NCI-H2081 treated with DMSO at 0.1 percent for 48 hours (cell line): ENCODE results near the gene DCP1B.

Experiments
- DNase-seq: peaks from one replicate; lab custom pipeline; 2025; lab: John Stamatoyannopoulos, UW

Gene DCP1B

DNA sequence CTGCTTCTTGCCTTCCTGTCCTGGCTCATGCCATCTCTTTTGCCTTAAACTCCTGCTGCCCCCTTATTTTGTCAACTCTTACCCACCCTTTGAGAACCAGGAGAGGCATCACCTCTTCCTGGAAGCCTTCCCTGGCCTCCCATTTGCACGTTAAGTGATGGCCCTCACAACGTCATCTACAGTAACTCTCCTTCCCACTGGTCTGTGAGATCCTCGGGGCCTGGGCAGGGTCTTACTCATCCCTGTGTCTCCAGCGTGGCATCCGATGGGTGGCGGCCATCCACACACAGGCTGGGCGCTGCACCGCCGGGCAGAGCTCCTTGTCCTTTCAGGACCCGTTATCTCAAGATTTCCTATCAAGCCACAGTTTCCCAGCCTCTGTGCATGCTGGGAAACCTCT is 69.0 kb downstream of the DCP1B start:
- DNase-seq, result no peak

DNA sequence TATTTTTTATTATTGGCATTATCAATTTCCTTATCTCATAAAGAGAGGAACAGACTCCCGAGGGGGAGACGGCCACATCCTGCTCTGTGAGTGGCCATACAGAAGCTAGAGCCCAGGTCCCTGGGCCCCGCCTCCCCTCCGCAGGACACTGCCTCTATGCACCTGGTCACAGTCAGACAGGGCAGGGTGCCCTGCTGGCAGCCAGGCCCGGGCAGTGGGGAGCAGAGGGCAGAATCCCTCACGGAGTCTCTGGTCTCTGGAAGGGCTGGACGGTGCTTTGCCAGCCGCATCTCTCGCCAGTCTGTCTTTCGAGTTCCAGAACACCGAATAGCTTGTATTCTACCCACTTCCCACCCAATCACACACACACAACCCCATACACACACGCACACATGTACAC is 69.4 kb downstream of the DCP1B start:
- DNase-seq, result no peak

DNA sequence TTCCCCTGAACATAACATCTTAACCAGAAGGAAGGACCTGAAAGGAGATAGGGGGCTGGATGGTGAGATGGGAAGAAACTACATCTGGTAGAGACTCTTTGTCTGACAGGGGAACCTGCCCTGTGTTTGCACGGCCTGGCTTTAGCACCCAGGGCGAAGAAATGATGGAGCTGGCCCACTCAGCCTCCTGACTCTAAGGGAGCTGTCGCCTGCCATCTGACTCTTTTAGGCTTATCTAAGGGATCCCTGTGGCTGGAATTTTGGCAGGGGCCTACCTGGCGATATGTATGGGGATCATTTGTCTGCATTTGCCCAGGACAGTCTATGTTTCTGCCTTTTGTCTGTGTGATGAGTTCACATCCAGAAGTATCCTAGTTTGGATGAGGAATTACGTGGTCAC is 70.2 kb downstream of the DCP1B start:
- no peak for DNase-seq

DNA sequence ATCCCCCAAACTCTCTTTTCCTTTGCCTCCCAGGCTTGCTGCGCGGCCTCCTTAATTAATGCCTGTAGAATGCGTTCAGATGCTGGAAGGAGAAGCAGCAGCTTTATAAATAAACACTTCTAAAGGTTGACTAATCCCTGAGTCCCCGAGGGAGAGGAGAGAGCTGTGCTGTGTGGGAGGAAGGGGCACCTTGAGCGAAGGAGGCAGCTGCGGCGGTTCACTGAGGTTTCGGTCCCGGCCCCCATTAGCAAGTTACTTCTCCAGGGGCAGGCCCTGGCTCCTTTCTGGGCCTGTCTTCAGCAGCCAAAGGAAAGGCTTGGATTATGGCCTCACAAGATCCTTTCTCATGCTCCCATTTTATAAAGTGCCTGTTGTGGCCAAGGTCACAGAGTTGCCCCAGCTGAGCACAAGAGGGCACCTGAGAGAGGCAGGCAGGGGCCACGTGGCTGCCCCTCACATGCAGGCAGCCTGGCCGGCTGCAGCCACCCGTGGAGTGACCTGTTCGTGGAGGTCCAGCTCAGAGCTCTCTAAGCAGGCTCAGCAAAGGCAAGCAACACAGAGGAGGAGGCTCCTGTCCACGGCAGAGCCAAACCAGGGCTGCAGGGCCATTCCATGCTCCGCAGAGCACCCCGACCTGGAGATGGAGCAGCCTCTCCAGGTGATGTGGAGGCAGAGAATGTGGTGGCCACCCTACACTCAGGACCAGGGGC is 70.8 kb downstream of the DCP1B start:
- no peak for DNase-seq

DNA sequence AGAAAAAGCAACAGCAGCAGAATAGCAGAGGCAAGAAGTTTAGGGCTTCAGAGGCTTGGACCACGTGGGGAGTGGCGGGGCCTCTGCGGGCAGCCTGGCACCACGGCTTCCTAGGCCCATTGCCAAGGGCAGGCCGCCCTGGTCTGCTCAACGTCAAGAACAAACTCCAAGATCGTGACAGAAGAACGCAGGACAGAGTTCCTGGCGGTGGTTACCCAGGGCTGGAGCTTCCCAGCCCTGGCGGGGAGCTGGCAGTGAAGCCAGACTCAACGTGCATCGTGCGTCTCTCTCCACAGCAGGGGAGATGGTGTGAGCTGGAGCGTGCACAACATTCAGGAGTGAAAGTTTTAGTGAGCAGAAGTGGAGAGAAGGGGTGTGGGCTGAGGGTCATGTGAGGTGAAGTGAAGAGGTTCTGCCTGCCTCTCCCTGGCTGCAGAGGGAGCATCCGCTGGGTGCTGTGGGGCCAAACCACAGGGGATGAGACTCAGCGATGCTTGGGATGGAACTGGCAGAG is 71.9 kb downstream of the DCP1B start:
- no peak for DNase-seq

DNA sequence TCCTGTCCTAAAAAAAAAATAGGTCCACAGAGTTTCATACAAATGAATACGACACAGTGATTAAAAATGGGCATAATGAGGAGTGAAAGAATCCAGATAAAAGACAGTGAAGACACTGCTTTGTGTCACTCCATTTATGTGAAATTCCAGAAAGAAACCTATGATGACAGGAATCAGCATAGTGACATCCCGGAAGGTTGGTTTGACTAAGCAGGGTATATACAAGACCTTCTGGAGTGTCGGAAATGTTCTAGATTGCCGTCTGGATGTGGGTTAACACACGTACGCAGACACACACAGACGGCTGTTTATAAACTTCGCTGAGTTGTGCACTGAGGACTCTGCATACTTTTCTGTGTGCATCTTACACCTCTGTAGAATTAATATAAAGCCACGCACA is 72.6 kb downstream of the DCP1B start:
- no peak for DNase-seq

DNA sequence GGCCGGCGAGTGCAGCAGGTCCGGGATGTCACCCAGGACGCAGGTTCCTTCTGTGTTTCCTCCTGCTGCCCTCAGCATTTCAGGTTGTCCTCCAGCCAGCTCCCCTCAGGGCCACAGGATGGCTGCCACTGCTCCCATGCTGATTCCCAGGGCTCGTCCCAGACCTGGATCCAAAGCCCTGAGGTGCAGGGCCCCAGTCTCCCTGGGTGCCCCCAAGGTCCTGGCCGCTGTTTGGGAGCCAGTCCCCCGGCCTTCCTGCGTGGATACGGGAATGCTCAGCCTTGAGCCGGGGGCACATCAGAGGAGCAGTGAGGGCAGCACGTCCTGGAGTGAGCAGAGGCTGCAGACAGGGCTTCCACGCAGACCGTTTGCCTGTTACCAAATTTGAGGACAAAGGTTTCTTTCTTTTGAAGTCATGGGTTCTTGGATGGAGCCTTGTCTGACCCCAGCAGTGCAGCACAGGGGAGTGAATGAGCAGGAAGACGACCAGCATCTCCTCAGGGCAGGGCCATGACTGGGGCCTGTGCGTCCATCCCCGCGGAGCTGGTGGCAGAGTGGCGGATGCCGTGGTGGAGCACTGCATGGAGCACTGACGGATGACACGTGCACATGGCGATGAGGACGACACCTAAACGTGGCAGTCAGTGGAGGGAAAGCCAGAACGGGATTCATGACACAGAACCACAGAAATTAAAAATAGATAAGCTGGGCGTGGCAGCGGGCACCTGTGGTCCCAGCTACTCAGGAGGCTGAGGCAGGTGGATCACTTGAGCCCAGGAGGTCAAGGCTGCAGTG is 73.3 kb downstream of the DCP1B start:
- DNase-seq, result no peak

DNA sequence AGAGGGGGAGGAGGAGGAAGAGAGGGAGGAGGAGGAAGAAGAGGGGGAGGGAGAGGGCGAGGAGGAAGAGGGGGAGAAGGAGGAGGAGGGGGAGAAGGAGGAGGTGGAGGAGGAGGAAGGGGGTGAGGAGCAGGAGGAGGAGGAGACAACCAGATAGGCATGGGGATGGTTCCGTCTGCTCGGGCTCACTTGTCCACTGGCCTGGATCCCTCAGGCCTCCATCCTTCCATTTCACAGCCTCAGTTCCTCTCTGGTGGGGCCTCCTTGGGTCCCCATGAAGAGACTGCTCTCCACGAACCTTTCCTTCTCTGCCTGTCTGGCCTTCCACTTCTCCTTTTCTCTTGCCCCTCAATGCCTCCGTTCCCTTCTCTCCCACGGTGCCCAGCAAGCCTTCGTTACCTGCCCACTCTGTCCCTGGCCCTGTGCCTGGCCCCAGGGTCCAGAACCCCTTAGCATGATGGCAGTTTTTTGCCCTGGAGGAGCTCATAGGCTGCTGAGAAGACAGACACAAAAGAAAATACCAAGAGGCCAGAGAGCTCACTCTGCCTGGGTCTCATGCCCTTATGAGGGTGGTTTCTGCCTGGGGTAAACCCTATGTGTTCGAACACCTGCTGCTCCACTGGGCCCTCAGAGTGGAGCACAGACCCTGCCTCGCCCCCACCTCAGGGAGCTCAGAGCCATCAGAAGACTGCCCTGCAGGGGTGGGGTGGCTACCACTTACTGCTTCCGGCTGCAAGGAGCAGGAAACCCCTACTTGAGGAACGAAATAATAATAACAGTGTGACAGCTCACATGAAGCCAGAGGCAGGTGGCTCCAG is 74.1 kb downstream of the DCP1B start:
- no peak for DNase-seq

DNA sequence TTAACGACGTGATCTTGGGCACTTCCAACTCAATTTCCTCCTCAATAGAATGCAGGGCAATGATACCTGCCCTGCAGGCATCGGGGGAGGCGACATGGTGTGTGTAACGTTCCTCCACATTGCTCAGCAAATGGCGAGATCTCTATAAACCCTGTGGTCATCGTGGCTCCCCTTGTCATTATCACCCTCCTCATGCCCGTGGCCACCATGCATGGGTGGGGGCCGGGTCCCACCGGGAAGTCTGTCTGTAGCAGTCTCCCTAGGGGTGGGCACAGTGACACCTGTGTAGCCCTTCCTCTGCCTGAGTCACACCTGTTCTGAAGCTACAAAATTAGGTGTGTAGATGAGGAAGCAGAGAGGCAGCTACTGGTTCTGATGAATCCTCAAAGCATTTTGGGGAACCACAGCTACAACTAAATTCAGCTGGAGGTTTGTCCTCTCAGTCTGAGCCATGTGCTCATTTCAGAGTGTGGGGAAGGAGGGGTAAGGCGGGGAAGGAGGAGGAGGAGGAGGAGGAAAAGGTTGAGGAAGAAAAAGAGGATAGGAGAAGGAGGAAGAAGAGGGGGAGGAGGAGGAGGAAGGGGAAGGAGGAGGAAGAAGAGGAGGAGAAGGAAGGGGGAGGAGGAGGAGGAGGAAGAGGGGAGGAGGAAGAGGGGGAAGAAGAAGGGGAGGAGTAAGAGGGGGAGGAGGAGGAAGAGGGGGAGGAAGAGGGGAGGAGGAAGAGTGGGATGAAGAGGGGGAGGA is 74.8 kb downstream of the DCP1B start:
- DNase-seq, result no peak

DNA sequence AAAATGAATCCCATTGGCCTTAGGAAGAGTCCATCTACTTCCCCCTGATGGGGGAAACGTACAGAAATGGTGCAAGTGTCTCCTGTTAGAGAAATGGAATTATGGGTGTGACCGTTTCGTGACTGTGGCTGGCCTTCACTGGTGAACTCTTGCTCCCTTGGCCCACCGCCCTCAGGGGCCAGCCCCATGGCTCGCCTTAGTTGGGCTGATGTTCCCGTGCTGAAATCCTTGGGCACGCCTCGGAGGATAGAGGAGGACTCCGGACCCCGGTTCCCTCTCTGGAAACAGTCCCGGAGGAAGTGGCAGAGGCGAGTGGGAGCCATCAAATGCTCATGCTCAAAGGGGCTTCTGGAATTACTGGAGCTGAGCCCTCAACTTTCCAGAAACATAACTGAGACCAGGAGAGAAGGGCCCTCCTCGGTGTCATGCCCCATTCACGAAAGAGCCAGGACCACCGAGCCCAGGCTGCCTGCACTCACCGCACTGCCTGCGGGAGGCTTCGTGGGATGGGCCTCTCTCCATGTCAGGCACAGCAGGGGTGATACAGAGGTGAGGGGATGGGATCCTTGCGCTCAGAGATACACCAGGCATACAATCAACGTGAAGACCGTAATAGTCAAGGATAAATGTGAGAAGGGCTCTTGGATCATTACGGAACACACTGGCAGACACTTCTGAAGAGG is 75.7 kb downstream of the DCP1B start:
- DNase-seq, result no peak

DNA sequence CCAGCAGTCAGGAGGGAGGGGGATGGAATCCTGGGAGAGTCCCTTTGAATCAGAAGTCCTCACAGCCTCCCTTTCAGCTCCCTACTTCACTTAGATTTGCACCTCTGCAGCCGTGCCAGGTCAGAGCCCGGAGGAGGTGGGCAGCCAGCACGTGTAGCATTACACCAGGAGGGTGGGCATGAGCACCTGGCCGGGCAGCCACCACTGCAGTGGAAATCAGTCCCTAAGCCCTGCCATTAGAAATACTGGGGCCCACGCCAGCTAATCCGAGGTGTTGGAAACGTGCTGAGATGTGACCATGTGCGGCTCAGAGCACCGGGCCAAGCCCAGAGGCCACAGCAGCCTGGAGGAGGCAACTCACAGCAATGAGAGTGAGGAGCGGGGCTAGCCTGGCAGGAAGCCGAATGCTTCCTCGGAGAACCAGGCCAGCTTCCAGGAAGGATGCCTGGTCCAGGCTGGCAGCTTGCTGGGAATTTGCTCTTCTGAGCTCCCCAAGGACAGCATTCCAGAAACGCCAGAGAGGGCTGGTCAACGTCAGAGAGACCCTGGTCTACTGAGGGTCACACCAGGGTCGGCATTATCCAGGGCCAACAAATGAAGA is 76.4 kb downstream of the DCP1B start:
- DNase-seq, result no peak

DNA sequence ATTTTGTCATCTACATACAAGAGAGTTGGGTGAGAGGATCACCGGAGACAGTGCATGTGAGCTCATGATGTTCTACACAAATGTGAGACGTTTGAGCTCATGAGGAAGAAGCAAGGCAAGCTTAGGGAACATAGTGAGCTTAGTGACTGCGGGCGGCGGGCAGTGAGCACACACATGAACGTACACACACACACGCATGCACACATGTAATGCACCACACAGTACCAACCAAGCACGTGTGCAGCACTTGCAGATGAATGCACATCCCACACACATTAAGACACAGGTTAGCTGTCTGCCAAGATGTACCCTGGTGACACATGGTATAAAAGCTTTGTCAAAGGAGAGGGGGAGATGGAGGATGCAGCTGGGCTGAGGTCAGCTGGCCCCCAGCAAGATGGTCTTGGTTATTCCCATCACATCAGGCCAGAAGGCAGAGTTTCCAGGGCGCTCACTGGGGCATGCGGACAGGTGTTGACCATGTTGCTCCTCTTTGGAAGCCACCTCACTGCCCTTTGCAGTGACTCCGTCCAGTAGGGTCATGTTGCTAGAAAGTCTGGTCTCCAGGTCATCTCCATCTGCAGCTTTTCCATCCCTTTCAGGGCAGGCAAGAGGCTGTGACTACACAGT is 77.1 kb downstream of the DCP1B start:
- DNase-seq, result no peak

DNA sequence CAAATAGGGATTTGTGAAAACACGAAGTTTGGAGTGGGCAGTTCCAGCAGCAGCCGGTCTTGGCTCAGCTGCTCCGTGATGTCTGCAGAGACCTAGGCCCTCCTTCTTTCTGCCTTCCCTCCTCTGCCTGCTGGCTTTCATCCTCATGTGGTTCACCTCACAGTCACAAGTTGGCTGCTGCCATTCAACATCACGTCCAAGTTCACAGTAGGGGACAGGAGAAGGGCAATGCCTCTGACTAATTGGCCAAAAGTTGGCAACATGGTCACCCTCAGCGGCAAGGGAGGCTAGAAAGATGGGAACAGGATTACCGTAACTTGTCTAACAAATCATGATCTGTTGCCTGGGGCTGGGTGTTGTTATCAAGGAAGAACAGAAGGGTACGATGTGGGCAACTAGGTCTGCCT is 78.0 kb downstream of the DCP1B start:
- no peak for DNase-seq

DNA sequence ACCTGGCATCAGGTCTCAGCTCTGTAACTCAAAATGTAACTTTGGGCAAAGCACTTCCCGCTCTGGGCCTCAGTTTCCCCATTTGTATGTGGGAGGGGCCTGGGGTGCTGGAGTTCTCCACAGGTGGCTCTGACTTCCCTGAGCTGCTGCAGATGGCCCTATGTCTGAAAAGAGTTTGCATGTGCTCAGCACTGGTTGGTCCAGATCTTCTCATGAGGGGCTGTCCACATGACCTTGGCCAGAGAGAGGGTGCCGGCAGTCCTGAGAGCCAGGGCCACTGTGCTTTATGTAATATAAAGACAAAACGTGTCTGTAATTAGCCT is 78.6 kb downstream of the DCP1B start:
- DNase-seq, result no peak

DNA sequence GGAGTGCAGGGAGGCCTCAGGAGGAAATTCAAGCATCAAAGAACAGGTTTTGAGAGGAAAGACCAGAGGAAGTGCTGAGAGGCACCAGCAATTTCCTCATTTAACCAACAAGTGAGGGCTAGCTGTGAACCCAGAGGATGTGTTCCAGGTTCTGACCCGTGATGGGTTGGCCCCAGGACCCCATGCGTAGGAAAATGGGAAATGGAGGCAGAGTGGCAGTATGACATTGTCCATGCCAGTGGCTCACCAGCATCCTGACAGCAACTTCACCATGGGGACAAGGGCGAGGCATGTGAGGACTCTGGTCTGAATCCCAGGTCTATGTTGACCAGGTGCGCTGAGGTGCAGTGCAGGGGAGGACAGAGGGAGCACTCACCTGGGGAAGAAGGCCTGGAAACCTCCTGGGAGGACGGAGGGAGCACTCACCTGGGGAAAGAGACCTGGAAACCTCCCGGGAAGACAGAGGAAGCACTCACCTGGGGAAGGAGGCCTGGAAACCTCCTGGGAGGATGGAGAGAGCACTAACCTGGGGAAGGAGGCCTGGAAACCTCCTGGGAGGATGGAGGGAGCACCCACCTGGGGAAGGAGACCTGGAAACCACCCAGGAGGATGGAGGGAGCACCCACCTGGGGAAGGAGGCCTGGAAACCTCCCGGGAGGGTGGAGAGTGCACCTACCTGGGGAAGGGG is 79.1 kb downstream of the DCP1B start:
- no peak for DNase-seq

DNA sequence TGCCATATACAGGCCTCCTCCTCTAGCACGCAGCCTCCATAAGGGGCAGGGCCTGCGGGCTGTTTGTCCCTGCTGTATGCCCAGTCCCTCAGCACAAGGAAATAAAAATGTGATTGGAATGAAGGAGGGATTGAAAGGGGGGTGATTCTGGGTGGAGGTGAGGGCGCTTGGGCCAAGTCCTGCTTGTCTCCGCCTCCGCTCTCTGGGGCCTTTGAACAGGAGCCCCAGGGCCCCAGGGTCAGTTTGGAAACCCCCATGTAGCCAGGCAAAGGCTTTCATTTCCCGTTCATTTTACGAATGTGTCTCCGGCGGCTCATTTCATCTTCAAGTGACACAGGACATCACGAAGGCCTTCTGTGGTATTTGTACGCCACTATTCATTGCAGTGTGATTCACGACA is 81.3 kb downstream of the DCP1B start:
- DNase-seq, result no peak

DNA sequence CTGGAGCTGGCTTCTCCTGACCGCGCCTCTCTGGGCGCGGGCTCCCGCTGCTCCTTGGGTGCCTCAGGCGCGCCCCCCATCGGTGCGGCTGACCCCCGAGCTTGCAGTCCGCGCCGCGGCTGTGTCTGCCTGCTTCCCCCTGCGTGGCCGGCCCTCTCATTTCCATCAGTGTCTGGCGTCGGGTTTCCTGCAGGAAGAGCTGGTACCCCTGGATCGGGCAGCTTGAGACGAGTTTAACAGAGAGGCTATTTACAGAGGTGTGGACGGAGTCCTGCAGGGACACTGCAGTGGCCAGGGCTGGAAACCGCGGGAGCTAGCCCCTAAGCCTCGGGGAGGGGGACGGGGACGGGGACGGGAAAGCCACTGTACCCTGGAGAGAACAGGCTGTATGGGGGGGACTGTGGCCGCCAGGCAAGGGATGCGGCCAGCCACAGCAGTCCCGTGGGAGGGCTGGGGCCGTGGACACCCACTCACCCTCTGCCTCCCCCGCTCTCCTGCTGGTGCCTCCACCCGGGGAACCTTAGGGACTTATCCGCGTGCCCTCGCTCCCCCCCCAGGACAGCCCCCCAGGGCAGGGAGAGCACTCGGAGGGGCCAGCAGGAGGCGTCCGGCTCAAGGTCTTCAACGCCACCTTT is 82.1 kb downstream of the DCP1B start:
- DNase-seq, result no peak

DNA sequence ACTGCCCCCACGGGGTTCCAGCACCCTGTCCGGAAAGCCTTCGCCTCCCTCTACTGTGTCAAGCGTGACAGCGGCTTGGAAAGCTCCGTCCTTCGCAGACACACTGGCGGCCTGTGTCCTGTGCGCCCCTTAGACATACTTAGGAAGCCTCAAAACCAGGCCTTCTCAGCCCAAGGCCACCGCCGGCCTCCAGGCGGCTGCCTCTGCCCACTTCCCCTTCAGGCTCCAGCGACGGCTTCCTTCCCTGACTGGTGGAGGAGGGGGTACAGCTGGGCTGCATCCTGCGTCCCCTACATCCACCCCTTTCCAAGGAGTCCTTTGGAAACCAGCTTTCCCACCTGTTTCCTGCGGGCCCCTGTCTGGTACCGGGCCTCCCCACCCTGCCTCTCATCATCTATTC is 83.3 kb downstream of the DCP1B start:
- no peak for DNase-seq

DNA sequence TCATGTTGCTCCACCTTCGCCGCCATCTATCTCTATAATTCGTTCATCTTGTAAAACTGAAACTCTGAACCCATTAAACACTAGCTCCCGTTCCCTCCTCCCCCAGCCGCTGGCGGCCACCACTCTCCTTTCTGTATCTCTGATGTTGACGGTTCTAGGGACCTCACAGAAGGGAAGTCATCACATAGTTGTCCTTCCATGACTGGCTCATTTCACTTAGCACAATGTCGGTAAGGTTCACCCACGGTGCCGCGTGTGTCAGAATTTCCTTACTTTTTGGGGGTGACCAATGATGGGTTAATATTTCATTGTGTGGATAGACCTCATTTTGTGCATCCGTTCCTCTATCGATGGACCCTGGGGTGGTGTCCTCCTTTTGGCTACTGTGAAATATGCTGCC is 83.8 kb downstream of the DCP1B start:
- DNase-seq, result no peak

DNA sequence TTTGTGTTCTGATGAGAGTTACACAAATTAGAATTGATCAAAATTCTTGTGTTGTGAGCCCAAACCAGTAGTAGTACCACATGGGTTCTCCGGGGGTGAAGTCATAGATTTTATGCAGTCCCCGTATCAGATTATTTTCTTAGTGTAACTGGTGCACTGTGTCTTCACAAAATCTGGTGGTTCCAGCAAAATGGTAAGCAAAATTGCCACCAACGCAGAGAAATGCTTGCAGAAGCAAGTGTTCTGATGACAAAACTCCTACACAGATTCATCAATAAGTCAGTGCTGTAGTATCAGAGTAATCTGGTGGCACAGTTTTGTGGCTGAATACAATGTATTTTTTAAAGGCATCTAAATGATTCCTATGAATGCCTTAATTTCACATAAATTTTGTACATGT is 84.5 kb downstream of the DCP1B start:
- DNase-seq, result no peak
